ENCODE data around the gene LRCH2.
"Not testable (repeated sequence)": the region's sequence is repeated elsewhere in the genome, so short reads cannot be mapped to it uniquely, and the experiment has no call there.

The LRCH2 gene

DNA sequence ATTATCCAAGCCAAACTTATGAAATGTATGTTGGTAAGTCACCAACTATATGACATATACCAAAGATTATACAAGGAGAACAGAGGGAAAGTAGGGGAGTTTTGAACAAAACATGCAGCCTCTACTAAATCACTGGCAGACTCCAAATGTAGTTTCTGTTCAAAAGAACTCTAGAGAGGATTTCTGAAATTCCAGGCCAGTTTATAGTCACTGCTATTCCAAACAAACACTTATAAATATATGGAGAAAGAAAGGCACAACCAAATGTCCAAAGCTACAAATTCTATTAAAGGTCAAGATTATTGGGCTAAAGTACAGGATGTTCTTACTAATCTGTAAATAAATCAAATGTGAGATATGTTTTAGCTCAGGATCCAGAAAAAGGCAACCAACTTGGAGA lies 2.7 kb upstream of the LRCH2 start:
- Histone ChIP-seq H3K36me3 (ENCODE audit: control insufficient read depth, insufficient read depth, low read length) (no peaks in the 10 kb centered on the region), H3K4me3 (ENCODE audit: low read length) (no peak overlapping the region), H3K4me1 (ENCODE audit: control insufficient read depth, insufficient read depth, low read length) (no peaks in the 10 kb centered on the region), H3K27me3 (ENCODE audit: control insufficient read depth, insufficient read depth, low read length) (no peaks in the 10 kb centered on the region), H3K27ac (ENCODE audit: low read depth, low read length) (no peak overlapping the region), H3K9ac (ENCODE audit: low read length) (no peak overlapping the region)

DNA sequence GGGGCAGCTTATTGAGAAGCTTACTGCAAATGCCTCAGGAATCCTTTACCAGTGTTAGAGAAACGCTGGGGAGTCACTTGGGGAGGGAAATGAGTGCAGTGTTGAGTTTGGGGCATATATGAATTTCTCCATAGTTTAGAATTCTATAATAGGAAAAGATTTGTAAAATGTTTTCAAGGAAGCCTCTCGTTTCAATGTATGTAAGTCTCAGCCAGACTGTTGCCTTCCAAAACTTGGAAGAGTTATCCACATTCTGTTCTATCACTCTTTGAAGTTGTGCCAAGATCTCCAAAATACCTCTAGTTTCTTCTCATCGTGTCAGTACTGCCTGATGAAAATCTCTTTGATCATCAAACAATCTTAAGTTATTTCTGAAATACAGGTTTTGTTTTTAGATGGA lies 565 bp upstream of the LRCH2 start:
- no peaks in the 10 kb centered on the region for H3K36me3 ChIP-seq (ENCODE audit: control insufficient read depth, insufficient read depth, low read length)
- peak overlapping the region; percentile 49 for H3K4me3 ChIP-seq (ENCODE audit: low read length)
- no peak overlapping the region for H3K9ac ChIP-seq (ENCODE audit: low read length)
- H3K27ac ChIP-seq (ENCODE audit: low read depth, low read length): peak overlapping the region; percentile 59
- H3K4me1 ChIP-seq (ENCODE audit: control insufficient read depth, insufficient read depth, low read length): no peaks in the 10 kb centered on the region
- no peaks in the 10 kb centered on the region for H3K27me3 ChIP-seq (ENCODE audit: control insufficient read depth, insufficient read depth, low read length)

DNA sequence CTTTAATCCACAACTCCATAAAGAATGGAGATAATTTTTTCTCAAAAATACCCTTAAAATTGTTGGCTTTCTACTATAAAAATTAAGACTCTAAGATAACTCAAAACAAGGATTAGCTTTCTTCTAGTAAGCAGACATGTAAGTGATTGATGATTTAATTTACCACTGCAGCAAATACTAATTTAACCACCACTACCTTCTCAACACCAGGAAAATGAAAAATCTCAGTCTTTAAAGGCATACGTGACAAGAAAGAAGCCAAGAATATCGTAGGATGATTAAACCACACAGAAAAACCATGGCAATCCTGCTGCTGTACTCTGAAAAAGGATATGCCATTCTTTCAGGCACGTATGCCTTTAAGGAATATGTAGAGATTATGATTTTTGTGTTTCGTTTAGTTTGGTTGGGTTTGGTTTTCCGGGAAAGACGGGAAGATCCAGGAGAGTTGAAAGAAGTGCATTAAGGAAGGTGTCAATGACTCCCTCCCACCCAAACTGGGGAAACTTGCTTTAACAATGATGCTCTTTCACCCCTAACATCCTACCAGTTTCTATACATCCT lies 881 bp downstream of the LRCH2 start:
- H3K27ac ChIP-seq (ENCODE audit: low read depth, low read length): peak overlapping the region; percentile 71
- H3K27me3 ChIP-seq (ENCODE audit: control insufficient read depth, insufficient read depth, low read length): no peaks in the 10 kb centered on the region

DNA sequence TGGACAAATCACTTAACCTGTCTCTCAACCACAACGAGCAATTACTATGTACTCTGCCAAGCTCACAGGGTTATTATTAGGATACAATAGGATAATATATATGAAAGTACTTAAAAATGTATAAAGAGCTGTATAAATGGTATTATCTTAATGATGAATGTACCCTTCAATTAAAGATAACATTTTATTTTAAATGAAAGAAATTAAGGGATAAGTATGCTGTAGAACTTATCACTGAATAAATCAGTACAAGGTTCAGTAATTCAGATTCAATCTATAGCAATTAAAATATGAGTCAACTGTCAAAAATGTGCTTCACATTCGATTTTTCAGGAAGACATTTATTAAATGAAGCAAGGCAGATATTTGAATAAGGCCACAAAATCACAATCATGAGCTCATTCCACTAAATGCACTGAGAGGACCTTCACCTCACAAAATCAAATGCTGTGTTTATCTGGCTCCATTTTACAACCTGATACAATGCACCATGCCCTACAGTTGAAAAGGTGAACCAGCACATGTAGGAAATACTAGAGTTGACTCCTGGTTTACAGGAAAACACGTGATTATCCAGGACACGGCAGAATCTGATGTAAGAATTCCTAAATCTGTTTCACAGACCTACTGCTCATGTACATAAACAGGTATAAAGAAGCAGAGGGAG lies 4.4 kb downstream of the LRCH2 start:
- Histone ChIP-seq H3K9ac (ENCODE audit: low read length) (no peak overlapping the region), H3K4me3 (ENCODE audit: low read length) (no peak overlapping the region), H3K27ac (ENCODE audit: low read depth, low read length) (no peak overlapping the region), H3K36me3 (ENCODE audit: control insufficient read depth, insufficient read depth, low read length) (no peaks in the 10 kb centered on the region), H3K4me1 (ENCODE audit: control insufficient read depth, insufficient read depth, low read length) (no peaks in the 10 kb centered on the region), H3K27me3 (ENCODE audit: control insufficient read depth, insufficient read depth, low read length) (no peaks in the 10 kb centered on the region)

More for the DNA sequence above, 881 bp downstream of the LRCH2 start:
- H3K9ac ChIP-seq (ENCODE audit: low read length): peak overlapping the region; percentile 10
- H3K4me1 ChIP-seq (ENCODE audit: control insufficient read depth, insufficient read depth, low read length): no peaks in the 10 kb centered on the region
- no peaks in the 10 kb centered on the region for H3K36me3 ChIP-seq (ENCODE audit: control insufficient read depth, insufficient read depth, low read length)
- H3K4me3 ChIP-seq (ENCODE audit: low read length): peak overlapping the region; percentile 73

DNA sequence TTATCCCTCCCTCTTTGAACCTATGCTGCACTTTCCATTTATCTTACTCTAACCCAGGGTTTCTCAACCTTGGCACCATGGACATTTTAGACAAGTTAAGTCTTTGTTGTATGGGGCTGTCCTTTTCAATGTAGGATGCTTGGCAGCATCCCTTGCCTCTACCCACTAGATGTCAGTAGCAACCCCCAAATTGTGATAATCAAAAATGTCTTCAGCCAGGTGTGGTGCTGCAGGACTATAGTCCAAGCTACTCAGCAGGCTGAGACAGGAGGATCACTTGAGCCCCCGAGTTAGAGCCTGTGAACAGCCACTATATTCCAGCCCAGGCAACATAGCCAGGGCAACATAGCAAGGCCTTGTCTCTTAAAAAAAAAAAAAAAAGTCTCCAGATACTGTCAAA lies 7.0 kb downstream of the LRCH2 start:
- no peak overlapping the region for H3K4me3 ChIP-seq (ENCODE audit: low read length)
- no peak overlapping the region for H3K9ac ChIP-seq (ENCODE audit: low read length)
- H3K4me1 ChIP-seq (ENCODE audit: control insufficient read depth, insufficient read depth, low read length): no peaks in the 10 kb centered on the region
- H3K27ac ChIP-seq (ENCODE audit: low read depth, low read length): no peak overlapping the region
- H3K36me3 ChIP-seq (ENCODE audit: control insufficient read depth, insufficient read depth, low read length): no peaks in the 10 kb centered on the region
- no peaks in the 10 kb centered on the region for H3K27me3 ChIP-seq (ENCODE audit: control insufficient read depth, insufficient read depth, low read length)

DNA sequence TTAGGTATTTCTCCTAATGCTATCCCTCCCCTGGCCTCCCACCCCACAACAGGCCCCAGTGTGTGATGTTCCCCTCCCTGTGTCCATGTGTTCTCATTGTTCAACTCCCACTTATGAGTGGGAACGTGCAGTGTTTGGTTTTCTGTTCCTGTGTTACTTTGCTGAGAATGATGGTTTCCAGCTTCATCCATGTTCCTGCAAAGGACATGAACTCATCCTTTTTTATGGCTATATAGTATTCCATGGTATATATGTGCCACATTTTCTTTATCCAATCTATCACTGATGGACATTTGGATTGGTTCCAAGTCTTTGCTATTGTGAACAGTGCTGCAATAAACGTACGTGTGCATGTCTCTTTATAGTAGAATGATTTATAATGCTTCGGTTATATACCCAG lies 16.6 kb downstream of the LRCH2 start:
- not testable (repeated sequence) for H3K4me3 ChIP-seq (ENCODE audit: low read length); H3K36me3 ChIP-seq (ENCODE audit: control insufficient read depth, insufficient read depth, low read length); H3K9ac ChIP-seq (ENCODE audit: low read length); H3K27ac ChIP-seq (ENCODE audit: low read depth, low read length); H3K27me3 ChIP-seq (ENCODE audit: control insufficient read depth, insufficient read depth, low read length); H3K4me1 ChIP-seq (ENCODE audit: control insufficient read depth, insufficient read depth, low read length)

DNA sequence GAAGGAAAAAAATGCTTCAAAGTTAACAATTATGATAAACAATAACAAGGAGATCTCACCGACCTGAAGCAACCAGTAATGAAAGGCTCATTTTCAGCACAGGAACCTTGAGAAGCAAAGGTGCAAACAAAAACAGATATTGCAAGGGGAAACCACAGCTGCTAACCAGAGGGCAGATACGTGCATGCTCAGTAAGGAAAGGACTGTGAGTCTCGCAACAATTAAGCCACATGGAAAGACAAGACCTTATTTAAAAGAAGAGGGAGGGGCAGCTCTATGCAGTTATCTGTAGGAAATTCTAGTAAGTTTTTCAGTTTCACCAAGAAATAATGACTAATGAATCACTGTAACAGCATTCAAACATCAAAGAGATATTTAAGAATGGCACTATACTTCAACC lies 19.3 kb downstream of the LRCH2 start:
- no peaks in the 10 kb centered on the region for H3K27me3 ChIP-seq (ENCODE audit: control insufficient read depth, insufficient read depth, low read length)
- H3K9ac ChIP-seq (ENCODE audit: low read length): no peak overlapping the region
- H3K36me3 ChIP-seq (ENCODE audit: control insufficient read depth, insufficient read depth, low read length): no peaks in the 10 kb centered on the region
- no peaks in the 10 kb centered on the region for H3K4me1 ChIP-seq (ENCODE audit: control insufficient read depth, insufficient read depth, low read length)
- no peak overlapping the region for H3K4me3 ChIP-seq (ENCODE audit: low read length)
- H3K27ac ChIP-seq (ENCODE audit: low read depth, low read length): no peak overlapping the region

DNA sequence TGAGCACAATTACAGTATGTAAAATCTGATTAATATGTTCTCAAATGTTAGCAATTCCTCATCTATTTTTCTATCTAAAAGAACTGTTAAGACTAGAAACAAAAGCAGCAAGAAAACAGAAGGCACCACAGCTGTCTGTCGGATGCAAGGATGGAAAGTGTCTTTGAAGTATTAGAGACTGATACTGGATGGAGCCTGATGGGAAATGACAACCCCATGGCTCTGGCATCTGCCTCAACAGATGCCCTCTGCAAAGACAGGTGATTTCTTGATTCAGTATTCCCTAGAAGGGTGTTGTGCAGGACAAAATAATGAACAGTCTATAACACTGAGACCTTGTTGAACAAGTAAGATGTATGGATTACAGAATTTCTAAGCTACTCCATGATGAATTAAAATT lies 19.7 kb downstream of the LRCH2 start:
- Histone ChIP-seq H3K27me3 (ENCODE audit: control insufficient read depth, insufficient read depth, low read length) (no peaks in the 10 kb centered on the region), H3K36me3 (ENCODE audit: control insufficient read depth, insufficient read depth, low read length) (no peaks in the 10 kb centered on the region), H3K27ac (ENCODE audit: low read depth, low read length) (no peak overlapping the region), H3K9ac (ENCODE audit: low read length) (no peak overlapping the region), H3K4me1 (ENCODE audit: control insufficient read depth, insufficient read depth, low read length) (no peaks in the 10 kb centered on the region), H3K4me3 (ENCODE audit: low read length) (no peak overlapping the region)

DNA sequence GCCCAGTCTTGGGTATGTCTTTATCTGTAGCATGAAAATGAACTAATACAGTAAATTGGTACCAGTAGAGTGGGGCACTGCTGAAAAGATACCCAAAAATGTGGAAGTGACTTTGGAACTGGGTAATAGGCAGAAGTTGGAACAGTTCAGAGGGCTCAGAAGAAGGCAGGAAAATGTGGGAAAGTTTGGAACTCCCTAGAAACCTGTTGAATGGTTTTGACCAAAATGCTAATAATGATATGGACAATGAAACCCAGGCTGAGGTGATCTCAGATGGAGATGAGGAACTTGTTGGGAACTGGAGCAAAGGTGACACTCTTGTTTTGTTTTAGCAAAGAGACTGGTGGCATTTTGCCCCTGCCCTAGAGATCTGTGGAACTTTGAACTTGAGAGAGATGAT lies 24.3 kb downstream of the LRCH2 start:
- not testable (repeated sequence) for H3K36me3 ChIP-seq (ENCODE audit: control insufficient read depth, insufficient read depth, low read length); H3K27me3 ChIP-seq (ENCODE audit: control insufficient read depth, insufficient read depth, low read length); H3K9ac ChIP-seq (ENCODE audit: low read length); H3K4me3 ChIP-seq (ENCODE audit: low read length); H3K27ac ChIP-seq (ENCODE audit: low read depth, low read length); H3K4me1 ChIP-seq (ENCODE audit: control insufficient read depth, insufficient read depth, low read length)

DNA sequence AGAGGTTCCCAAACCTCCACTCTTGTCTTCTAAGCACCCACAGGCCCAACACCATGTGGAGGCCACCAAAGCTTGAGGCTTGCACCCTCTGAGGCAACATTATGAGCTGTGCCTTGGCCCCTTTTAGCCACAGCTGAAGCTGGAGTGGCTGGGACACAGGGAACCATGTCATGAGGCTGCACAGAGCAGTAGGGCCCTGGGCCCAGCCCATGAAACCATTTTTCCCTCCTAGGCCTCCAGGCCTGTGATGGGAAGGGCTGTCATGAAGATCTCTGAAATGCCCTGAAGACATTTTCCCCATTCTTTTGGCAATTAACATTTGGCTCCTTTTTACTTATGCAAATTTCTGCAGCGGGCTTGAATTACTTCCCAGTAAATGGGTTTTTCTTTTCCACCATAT lies 29.9 kb downstream of the LRCH2 start:
- Histone ChIP-seq H3K4me3 (ENCODE audit: low read length) (no peak overlapping the region), H3K27me3 (ENCODE audit: control insufficient read depth, insufficient read depth, low read length) (no peaks in the 10 kb centered on the region), H3K4me1 (ENCODE audit: control insufficient read depth, insufficient read depth, low read length) (no peaks in the 10 kb centered on the region), H3K27ac (ENCODE audit: low read depth, low read length) (no peak overlapping the region), H3K9ac (ENCODE audit: low read length) (no peak overlapping the region), H3K36me3 (ENCODE audit: control insufficient read depth, insufficient read depth, low read length) (no peaks in the 10 kb centered on the region)

DNA sequence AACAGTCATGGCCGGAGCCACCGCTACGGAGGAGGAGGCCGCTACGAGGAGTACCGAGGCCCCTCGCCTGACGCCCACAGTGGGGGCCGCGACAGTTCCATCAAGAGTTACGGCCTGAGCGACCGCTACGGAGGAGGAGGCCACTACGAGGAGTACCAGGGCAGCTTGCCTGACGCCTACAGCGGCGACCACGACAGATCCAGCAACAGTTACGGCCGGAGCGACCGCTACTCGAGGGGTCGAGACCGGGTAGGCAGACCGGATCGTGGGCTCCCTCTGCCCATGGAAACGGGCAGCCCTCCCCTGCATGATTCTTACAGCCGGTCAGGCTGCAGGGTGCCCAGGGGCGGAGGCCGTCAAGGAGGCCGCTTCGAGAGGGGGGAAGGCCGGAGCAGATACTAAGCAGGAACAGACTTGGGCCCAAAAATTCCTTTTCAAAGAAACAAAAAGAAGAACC lies 41.6 kb downstream of the LRCH2 start:
- H3K4me1 ChIP-seq (ENCODE audit: control insufficient read depth, insufficient read depth, low read length): no peaks in the 10 kb centered on the region
- H3K27ac ChIP-seq (ENCODE audit: low read depth, low read length): no peak overlapping the region
- H3K4me3 ChIP-seq (ENCODE audit: low read length): no peak overlapping the region
- no peaks in the 10 kb centered on the region for H3K36me3 ChIP-seq (ENCODE audit: control insufficient read depth, insufficient read depth, low read length)
- peaks cover 5% of the 10 kb centered on the region for H3K27me3 ChIP-seq (ENCODE audit: control insufficient read depth, insufficient read depth, low read length)
- no peak overlapping the region for H3K9ac ChIP-seq (ENCODE audit: low read length)

DNA sequence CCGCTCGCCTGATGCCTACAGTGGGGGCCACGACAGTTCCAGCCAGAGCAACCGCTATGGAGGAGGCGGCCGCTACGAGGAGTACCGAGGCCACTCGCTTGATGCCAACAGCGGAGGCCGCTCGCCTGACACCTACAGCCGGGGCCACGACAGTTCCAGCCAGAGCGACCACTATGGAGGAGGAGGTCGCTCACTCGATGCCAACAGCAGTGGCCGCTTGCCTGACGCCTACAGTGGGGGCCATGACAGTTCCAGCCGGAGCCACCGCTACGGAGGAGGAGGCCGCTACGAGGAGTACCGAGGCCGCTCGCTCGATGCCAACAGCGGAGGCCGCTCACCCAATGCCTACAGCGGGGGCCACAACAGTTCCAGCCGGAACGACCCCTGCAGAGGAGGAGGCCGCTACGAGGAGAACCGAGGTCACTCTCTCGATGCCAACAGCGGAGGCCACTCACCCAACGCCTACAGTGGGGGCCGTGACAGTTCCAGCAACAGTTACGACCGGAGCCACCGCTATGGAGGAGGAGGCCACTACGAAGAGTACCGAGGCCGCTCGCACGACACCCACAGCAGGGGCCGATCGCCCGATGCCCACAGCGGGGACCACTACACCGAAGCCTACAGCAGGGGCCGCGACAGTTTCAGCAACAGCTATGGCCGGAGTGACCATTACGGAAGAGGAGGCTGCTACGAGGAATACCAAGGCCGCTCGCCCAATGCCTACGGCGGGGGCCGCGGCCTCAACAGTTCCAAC lies 42.2 kb downstream of the LRCH2 start:
- H3K4me3 ChIP-seq (ENCODE audit: low read length): no peak overlapping the region
- peaks cover 5% of the 10 kb centered on the region for H3K27me3 ChIP-seq (ENCODE audit: control insufficient read depth, insufficient read depth, low read length)
- no peaks in the 10 kb centered on the region for H3K36me3 ChIP-seq (ENCODE audit: control insufficient read depth, insufficient read depth, low read length)
- H3K9ac ChIP-seq (ENCODE audit: low read length): no peak overlapping the region
- no peak overlapping the region for H3K27ac ChIP-seq (ENCODE audit: low read depth, low read length)
- H3K4me1 ChIP-seq (ENCODE audit: control insufficient read depth, insufficient read depth, low read length): no peaks in the 10 kb centered on the region

Data from rectal smooth muscle tissue (tissue), 1 donor.